Stimulated activated CD8-positive, alpha-beta memory T cell treated with anti-CD3 and anti-CD28 coated beads, Interleukin-12 subunit alpha, Interleukin-12 subunit beta, amount 100 ng/mL, for 24 hours (primary cell): Measurements from ENCODE around the gene LEO1.
"Not testable (repeated sequence)": the region's sequence is repeated elsewhere in the genome, so short reads cannot be mapped to it uniquely, and the experiment has no call there.

Source experiments
- DNase-seq: peaks from one replicate; pipeline ENCODE4 v3.0.0-alpha.2; 2020; ENCODE audit errors: extremely low read depth

The LEO1 gene

GRCh38 chr15:52003710-52004109 is 32.1 kb upstream of the LEO1 start:
- no peak for DNase-seq

DNA sequence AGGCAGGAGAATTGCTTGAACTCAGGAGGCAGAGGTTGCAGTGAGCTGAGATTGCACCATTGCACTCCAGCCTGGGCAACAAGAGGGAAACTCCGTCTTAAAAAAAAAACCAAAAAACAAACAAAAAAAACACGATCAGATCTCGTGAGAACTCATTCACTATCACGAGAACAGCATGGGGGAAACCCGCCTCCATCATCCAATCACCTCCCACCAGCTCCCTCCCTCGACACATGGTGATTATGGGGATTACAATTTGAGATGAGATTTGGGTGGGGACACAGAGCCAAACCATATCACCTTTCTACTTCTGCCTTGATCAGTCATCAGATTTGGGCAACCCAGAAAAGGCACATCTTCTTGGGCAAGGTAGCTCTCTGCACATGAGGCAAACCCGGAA is 31.5 kb upstream of the LEO1 start:
- DNase-seq = not testable (repeated sequence)

DNA sequence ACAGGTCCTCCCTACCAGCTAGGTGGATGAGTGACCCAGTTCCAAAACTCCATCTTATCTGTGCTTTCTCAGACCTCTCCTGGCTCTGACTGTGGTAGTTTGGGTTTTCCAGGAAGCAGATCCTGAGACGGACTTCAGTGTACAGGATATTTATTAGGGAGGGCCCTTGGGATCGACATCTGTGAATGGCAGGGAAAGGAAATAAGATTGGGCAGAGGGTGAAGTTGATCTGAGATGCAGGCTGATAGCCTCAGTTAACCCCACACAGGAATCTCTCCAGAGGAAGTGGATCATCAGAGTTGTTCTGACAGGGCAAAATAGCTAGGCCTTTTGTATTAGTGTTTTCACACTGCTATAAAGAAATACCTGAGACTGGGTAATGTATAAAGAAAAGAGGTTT is 30.8 kb upstream of the LEO1 start:
- DNase-seq = no peak

GRCh38 chr15:51992953-51993352 is 21.4 kb upstream of the LEO1 start:
- no peak for DNase-seq

GRCh38 chr15:51991141-51991540 is 19.6 kb upstream of the LEO1 start:
- DNase-seq = no peak

- no peak for DNase-seq
These were observed 11.2 kb upstream of the LEO1 start for GRCh38 chr15:51982770-51983103.

DNA sequence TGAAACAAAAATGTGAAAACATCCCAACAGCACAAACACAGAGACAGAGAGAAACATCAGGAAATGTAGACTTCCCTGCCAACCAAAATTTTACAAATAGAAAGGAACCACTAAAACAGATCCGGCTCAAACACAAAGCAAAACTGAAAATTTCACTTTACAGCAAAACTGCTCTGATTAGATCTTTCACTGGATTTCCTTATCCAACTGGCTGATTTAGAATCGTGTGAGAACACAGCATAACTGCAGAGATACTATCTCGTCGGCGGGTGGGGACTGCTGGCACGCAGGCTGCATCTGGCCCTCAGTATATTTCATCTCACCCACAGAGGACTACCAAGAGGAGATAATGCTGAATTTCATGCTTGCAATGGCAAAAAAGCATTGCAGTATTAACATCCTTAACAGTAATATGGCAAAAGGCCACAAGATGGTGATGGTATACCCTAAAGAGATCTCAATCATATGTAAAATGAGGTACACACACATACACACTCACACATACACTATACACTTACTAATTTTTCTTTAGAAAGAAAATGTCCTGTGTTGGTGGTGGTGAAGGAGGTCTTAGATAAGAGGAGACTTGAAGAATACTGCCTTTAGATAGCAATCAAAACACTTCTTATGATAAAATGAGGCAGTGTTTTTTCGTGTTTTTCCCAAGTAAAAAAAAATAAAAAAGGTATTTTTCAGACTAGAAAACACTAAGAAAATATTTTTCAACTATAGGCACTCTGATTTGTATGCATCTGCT is 10.6 kb upstream of the LEO1 start:
- no peak for DNase-seq

DNA sequence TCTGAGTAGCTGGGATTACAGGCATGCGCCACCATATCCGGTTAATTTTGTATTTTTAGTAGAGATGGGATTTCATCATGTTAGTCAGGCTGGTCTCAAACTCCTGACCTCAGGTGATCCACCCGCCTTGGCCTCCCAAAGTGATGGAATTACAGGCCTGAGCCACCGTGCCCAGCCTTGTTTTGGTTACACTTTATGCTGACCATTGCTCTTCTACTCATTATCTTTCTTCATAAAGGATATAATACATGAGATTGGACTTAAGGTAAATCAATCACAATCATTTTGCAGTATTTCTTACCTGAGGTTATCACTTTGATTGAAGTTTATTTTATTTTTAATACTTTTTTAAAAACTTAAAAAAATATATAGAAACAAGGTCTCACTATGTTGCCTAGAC is 2.2 kb upstream of the LEO1 start:
- DNase-seq = no peak

GRCh38 chr15:51973220-51973619 is 1.6 kb upstream of the LEO1 start:
- DNase-seq = no peak

DNA sequence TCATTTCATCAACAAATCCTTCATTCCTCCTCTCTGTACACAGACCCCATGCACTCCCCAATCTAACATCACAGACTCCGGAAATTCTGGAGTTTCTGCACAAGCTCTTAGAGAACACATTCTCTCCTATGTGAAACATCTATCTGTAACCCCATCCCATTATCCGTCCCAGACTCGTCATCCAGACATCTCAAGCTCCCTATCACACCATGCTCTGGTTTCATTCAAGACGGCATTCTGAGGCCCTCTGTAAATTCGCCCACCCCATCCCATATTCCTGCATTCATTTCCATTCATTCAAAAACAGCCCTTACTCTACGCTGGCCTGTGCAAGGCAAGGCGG is 575 bp downstream of the LEO1 start:
- DNase-seq = no peak

- no peak for DNase-seq
These were observed 1.3 kb downstream of the LEO1 start for GRCh38 chr15:51970132-51970817.

GRCh38 chr15:51969728-51970127 is 1.9 kb downstream of the LEO1 start:
- DNase-seq = no peak

- DNase-seq = no peak
These were observed 4.0 kb downstream of the LEO1 start for GRCh38 chr15:51967583-51967982.

DNA sequence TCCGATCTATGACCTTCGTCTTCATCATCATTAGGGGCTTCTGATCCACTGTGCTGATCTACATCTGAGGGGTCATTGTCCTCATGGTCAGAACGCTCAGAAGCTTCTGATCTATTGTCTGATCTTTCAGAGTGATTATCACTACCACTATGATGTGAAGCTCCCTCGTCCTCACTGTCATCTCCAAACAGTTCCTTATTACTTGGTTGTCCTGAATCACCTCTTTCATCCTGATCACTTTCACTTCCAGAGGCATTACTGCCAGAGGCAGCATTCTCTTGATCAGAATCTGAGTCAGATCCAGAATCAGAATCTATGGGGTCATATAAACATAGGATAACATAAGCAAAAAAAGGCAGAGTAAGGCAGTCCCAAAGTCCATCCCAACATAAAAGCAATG is 5.4 kb downstream of the LEO1 start:
- DNase-seq = no peak

GRCh38 chr15:51965691-51966090 is 5.9 kb downstream of the LEO1 start:
- DNase-seq = no peak

DNA sequence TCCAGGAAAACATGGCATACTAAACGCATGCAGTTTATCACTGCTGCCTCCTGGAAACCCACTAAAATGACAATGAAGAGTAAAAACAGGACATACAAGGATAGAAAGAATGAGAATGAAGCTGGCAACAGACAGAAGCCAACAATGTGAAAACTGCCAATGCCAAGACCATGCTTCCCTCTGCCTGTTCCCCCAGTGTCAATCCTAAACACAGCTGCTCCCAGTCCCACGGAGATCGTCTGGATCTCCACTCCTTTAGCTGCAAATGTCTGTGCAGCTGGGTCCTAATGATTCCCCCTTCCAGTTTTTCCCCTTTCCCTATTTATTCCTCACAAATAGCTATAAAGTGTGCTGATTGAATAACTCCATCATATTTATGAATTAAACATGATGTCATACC is 16.1 kb downstream of the LEO1 start:
- DNase-seq = no peak

DNA sequence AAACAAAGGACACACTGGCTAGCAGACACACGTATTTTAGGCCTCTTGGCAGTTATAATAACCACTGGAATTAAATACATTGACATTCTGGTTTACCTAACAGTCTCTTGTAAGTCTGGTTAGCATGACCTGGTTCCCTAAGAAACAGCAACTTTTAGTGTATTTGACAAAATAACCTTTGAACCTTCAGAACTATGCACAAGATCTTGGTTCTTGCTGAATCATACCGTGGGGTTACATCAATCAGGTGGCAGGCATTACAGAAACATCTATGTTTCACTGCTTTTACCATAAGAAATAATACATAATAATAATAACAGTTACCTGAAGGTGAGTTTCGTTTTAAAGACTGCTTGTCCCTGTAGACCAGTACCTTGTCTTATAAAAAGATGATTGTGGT is 18.8 kb downstream of the LEO1 start:
- DNase-seq = no peak

DNA sequence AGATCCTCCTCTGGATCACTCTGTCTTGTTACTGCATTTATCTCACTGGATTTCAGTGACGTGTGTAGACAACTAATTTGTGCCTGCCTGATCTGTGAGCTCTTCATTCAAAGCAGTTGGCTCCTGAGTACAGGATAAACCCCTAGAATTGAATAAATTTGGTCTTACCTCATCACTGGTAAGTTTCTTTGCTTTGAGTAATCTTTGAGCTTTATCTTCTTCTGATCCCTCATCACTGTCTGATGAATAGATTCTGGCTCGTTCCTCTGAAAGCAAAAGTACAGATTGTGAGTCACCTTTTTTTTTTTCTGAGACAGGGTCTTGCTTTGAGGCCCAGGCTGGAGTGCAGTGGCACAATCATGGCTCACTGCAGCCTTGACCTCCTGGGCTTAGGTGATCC is 24.5 kb downstream of the LEO1 start:
- no peak for DNase-seq

- DNase-seq = no peak
These were observed 32.4 kb downstream of the LEO1 start for GRCh38 chr15:51939216-51939615.

DNA sequence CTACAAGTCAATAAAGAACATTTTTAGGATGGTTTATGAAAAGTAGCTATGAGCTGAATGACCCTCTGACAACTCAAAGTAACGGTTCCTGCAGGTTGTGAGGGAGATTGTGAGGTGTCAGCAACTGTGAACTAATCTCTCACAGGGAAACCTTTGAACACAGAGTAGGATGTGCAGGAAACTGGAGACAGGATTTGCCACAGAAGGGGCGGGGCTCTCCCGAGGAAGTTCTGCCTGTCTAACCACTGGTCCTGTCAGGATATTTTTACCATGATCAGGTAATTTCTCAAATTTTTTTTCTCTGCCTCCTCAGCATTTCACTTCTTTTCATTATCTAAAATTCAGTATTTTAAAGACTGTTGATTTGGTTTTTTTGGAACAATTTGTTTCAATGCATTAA is 33.3 kb downstream of the LEO1 start:
- no peak for DNase-seq

DNA sequence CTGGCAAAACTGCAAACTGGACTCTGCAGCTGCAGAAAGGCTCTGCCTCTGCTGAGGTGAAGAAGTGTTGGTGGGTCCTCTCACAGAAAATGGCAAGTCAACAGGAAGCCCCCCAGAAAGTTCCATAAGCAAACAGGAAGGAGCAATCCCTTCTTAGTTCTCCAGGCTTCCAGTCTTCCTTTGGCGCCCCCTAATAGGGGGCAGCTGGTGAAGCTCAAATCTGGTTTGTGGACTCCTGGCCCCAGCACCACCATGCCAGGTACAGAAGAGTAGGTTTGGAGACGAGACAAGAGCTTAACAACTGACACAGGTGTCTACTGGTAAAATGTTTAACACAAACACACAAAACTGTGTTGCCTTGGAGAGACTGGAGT is 35.5 kb downstream of the LEO1 start:
- DNase-seq = no peak

- DNase-seq = no peak
These were observed 36.0 kb downstream of the LEO1 start for GRCh38 chr15:51935466-51936104.

DNA sequence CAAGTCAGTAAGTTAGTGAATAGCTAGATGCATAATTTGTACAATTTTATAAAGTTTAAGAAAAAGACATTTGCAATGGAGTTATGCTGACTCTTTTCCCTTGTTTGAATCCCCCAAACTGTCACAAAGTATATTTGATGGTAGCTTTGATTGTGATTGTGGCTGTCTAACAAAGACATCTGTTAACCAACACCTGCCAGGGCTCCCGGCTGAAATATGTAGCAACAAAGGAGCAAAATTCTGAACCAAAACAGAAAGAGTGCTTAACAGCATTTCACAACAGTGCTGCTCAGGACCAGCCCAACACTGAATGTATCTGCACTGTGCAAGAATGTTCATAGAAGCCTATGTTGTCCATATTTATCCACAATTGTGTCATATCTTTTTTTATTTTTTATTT is 39.4 kb downstream of the LEO1 start:
- DNase-seq = no peak

DNA sequence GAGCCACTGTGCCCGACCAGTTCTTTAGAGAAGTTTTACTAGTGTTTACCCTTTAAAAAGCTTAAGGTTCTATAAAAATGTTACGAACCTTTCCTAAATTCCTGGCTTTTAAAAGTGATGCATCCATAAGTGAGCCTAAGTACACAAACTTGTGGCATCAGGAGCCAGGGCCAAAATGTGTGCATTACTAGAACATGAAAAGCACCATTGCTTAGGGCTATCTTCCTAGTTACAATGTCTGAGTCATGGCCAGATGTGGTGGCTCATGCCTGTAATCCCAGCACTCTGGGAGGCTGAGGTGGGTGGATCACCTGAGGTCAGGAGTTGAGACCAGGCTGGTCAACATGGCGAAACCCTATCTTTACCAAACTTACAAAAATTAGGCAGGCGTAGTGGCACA is 39.9 kb downstream of the LEO1 start:
- no peak for DNase-seq
